NCI-H748 (cell line): ENCODE results near the gene PMPCB.

Experiments
- DNase-seq: peaks from one replicate; lab custom pipeline; 2025; ENCODE audit not compliant: unreplicated experiment; lab: John Stamatoyannopoulos, UW

The PMPCB gene

DNA sequence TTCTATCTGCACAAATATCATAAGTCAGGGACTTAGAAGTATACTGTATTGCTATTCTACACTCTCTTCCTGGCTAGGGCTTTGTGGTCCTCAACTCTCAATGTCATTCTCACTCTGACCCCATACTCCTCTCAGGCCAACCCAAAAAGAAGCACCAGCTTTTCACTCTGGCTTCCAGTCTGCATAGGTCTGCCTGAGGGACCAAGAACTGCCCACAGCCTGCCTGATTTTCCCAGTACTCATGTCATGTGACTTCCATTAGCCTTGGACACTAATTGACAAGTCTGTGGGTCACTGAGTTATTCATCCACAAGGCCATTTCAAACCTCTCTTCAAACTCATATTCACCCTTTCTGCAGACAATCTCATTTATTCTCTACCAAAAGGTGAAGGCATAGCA, 19.8 kb downstream of the PMPCB start:
- DNase-seq = no peak

GRCh38 chr7:103325744-103326143, 28.5 kb downstream of the PMPCB start:
- no peak for DNase-seq

GRCh38 chr7:103336761-103337160, 39.5 kb downstream of the PMPCB start:
- DNase-seq = no peak

DNA sequence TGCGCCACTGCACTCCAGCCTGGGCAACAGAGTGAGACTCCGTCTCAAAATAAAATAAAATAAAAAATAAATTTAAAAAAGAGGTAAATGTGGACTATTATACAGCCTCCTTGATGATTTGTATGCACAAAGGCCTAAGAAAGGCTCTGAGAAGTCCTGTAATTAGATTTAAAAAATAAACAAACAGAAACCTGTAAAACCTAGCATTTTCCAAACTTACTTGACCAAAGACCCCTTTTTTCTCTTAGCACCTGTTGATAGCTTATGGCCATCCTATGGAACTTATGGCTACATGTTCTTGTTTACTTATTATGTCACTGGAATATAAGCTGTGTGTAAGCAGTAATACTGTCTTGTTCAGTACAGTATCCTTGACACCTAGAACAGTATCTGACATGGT, 41.6 kb downstream of the PMPCB start:
- DNase-seq = no peak

- no peak for DNase-seq
These were observed 44.2 kb downstream of the PMPCB start for GRCh38 chr7:103341466-103341865.

DNA sequence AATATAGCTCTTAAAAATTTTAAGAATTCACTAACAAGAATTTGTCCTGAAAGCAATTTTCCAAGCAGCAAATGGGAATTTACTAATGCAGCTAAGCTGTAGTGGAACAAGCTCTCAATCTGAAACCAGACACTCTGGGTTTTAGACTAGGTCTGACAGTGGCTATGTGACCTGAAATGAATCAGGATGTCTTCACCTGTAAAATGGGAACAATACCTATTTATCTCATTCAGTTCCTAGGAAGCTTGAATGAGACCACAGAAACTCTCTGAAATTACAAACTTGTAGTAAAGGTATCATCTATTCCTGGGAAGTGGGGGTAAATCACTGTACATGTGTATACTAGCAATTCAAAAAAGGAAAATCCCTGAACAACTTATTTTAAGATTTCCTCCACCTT, 46.1 kb downstream of the PMPCB start:
- DNase-seq = no peak

- peak; percentile 37 for DNase-seq
These were observed 46.7 kb downstream of the PMPCB start for GRCh38 chr7:103343758-103344452.

GRCh38 chr7:103344453-103345149, 47.4 kb downstream of the PMPCB start, which contains the start of gene DNAJC2:
TSS of gene DNAJC2 (minus strand) at chr7:103344767. CDS start at chr7:103344622, 145 bp downstream.
- peak; percentile 92 for DNase-seq

DNA sequence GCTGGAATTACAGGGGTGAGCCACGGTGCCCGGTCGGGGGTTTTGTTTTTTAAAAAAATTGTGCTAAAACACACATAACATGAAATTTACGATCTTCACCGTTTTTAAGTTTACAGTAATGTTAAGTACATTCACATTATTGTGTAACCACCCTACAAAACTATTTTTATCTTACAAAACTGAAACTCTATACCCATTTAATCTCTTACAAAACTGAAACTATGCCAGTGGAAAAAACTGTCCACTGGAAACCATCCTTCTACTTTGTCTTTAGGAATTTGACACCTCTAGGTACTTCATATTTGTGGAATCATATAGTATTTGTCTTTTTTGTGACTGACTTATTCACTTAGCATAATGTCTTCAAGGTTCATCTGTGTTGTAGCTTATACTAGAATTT, 49.2 kb downstream of the PMPCB start:
- DNase-seq = no peak

GRCh38 chr7:103347507-103348267, 50.5 kb downstream of the PMPCB start, which contains the start of gene PSMC2:
TSS of gene PSMC2 (plus strand) at chr7:103347643. CDS start at chr7:103347712, 69 bp downstream.
- DNase-seq = peak; percentile 92

GRCh38 chr7:103348452-103348851, 51.2 kb downstream of the PMPCB start:
- DNase-seq = no peak

- no peak for DNase-seq
These were observed 51.7 kb downstream of the PMPCB start for GRCh38 chr7:103348959-103349358.

GRCh38 chr7:103349805-103350204, 52.6 kb downstream of the PMPCB start:
- DNase-seq = no peak
